Stimulated activated naive CD8-positive, alpha-beta T cell treated with anti-CD3 and anti-CD28 coated beads, Interleukin-15, Interleukin-2, amounts not matched to agents 100 ng/mL and 50 ng/mL, for 24 hours (primary cell): ENCODE measurements around the gene TTC7B.

Experiments
- H3K27ac Mint-ChIP-seq: one replicate; pipeline ENCODE4 v1.8.0; 2021; ENCODE audit warnings: mild to moderate bottlenecking, mixed read lengths
- H3K27me3 Mint-ChIP-seq: one replicate; pipeline ENCODE4 v1.8.0; 2021; ENCODE audit warnings: mixed read lengths
- H3K36me3 Mint-ChIP-seq: one replicate; pipeline ENCODE4 v1.8.0; 2021; ENCODE audit warnings: low read depth, mixed read lengths
- H3K4me1 Mint-ChIP-seq: one replicate; pipeline ENCODE4 v1.8.0; 2021; ENCODE audit warnings: low read depth, mixed read lengths
- H3K4me3 Mint-ChIP-seq: one replicate; pipeline ENCODE4 v1.8.0; 2021; ENCODE audit warnings: mild to moderate bottlenecking, mixed read lengths
- H3K9me3 Mint-ChIP-seq: one replicate; pipeline ENCODE4 v1.8.0; 2021; ENCODE audit warnings: mixed read lengths

TTC7B gene

GRCh38 chr14:90521930-90522483 is 294.2 kb downstream of the TTC7B start:
- Mint-ChIP-seq H3K36me3 (no peaks in the 10 kb centered on the region), H3K27me3 (no peaks in the 10 kb centered on the region), H3K4me3 (no peak overlapping the region), H3K27ac (no peak overlapping the region), H3K9me3 (peaks cover 12% of the 10 kb centered on the region), H3K4me1 (no peaks in the 10 kb centered on the region)

- peaks cover 5% of the 10 kb centered on the region for H3K9me3 Mint-ChIP-seq
- H3K4me3 Mint-ChIP-seq, result no peak overlapping the region
- no peaks in the 10 kb centered on the region for H3K27me3 Mint-ChIP-seq
- H3K36me3 Mint-ChIP-seq, result no peaks in the 10 kb centered on the region
- H3K4me1 Mint-ChIP-seq, result no peaks in the 10 kb centered on the region
- H3K27ac Mint-ChIP-seq, result no peak overlapping the region
These were observed 294.9 kb downstream of the TTC7B start for GRCh38 chr14:90521084-90521929.

GRCh38 chr14:90520326-90520725 is 295.9 kb downstream of the TTC7B start:
- no peaks in the 10 kb centered on the region for H3K4me1 Mint-ChIP-seq
- no peak overlapping the region for H3K4me3 Mint-ChIP-seq
- no peaks in the 10 kb centered on the region for H3K36me3 Mint-ChIP-seq
- no peaks in the 10 kb centered on the region for H3K27me3 Mint-ChIP-seq
- no peaks in the 10 kb centered on the region for H3K9me3 Mint-ChIP-seq
- H3K27ac Mint-ChIP-seq, result no peak overlapping the region

- Mint-ChIP-seq H3K4me3 (no peak overlapping the region), H3K36me3 (no peaks in the 10 kb centered on the region), H3K9me3 (no peaks in the 10 kb centered on the region), H3K27me3 (no peaks in the 10 kb centered on the region), H3K27ac (no peak overlapping the region), H3K4me1 (no peaks in the 10 kb centered on the region)
These were observed 296.8 kb downstream of the TTC7B start for GRCh38 chr14:90519262-90519920.

GRCh38 chr14:90518941-90519256 is 297.3 kb downstream of the TTC7B start:
- no peaks in the 10 kb centered on the region for H3K36me3 Mint-ChIP-seq
- no peak overlapping the region for H3K4me3 Mint-ChIP-seq
- H3K9me3 Mint-ChIP-seq, result no peaks in the 10 kb centered on the region
- no peaks in the 10 kb centered on the region for H3K4me1 Mint-ChIP-seq
- H3K27me3 Mint-ChIP-seq, result no peaks in the 10 kb centered on the region
- no peak overlapping the region for H3K27ac Mint-ChIP-seq

GRCh38 chr14:90518069-90518940 is 297.9 kb downstream of the TTC7B start:
- no peaks in the 10 kb centered on the region for H3K27me3 Mint-ChIP-seq
- no peak overlapping the region for H3K4me3 Mint-ChIP-seq
- H3K36me3 Mint-ChIP-seq, result no peaks in the 10 kb centered on the region
- H3K4me1 Mint-ChIP-seq, result no peaks in the 10 kb centered on the region
- H3K9me3 Mint-ChIP-seq, result no peaks in the 10 kb centered on the region
- no peak overlapping the region for H3K27ac Mint-ChIP-seq

- no peak overlapping the region for H3K4me3 Mint-ChIP-seq
- no peak overlapping the region for H3K27ac Mint-ChIP-seq
- H3K4me1 Mint-ChIP-seq, result no peaks in the 10 kb centered on the region
- H3K9me3 Mint-ChIP-seq, result no peaks in the 10 kb centered on the region
- H3K27me3 Mint-ChIP-seq, result no peaks in the 10 kb centered on the region
- H3K36me3 Mint-ChIP-seq, result no peaks in the 10 kb centered on the region
These were observed 299.0 kb downstream of the TTC7B start for GRCh38 chr14:90517076-90517841.

- Mint-ChIP-seq H3K36me3 (no peaks in the 10 kb centered on the region), H3K27me3 (no peaks in the 10 kb centered on the region), H3K4me3 (no peak overlapping the region), H3K4me1 (no peaks in the 10 kb centered on the region), H3K9me3 (no peaks in the 10 kb centered on the region), H3K27ac (no peak overlapping the region)
These were observed 301.7 kb downstream of the TTC7B start for GRCh38 chr14:90514566-90514965.

- Mint-ChIP-seq H3K36me3 (no peaks in the 10 kb centered on the region), H3K27me3 (peaks cover 5% of the 10 kb centered on the region), H3K9me3 (no peaks in the 10 kb centered on the region), H3K4me1 (peaks cover 2% of the 10 kb centered on the region), H3K27ac (no peak overlapping the region), H3K4me3 (no peak overlapping the region)
These were observed 302.2 kb downstream of the TTC7B start for GRCh38 chr14:90514015-90514398.

- Mint-ChIP-seq H3K4me3 (no peak overlapping the region), H3K27ac (no peak overlapping the region), H3K9me3 (no peaks in the 10 kb centered on the region), H3K27me3 (peaks cover 8% of the 10 kb centered on the region), H3K4me1 (peaks cover 6% of the 10 kb centered on the region), H3K36me3 (no peaks in the 10 kb centered on the region)
These were observed 302.8 kb downstream of the TTC7B start for GRCh38 chr14:90513161-90514014.

- H3K9me3 Mint-ChIP-seq, result no peaks in the 10 kb centered on the region
- peaks cover 10% of the 10 kb centered on the region for H3K27me3 Mint-ChIP-seq
- H3K4me1 Mint-ChIP-seq, result peaks cover 6% of the 10 kb centered on the region
- H3K4me3 Mint-ChIP-seq, result no peak overlapping the region
- no peaks in the 10 kb centered on the region for H3K36me3 Mint-ChIP-seq
- no peak overlapping the region for H3K27ac Mint-ChIP-seq
These were observed 303.8 kb downstream of the TTC7B start for GRCh38 chr14:90512329-90512991.

GRCh38 chr14:90511795-90512328 is 304.4 kb downstream of the TTC7B start:
- H3K27ac Mint-ChIP-seq, result no peak overlapping the region

GRCh38 chr14:90511252-90511651 is 305.0 kb downstream of the TTC7B start:
- H3K27ac Mint-ChIP-seq, result no peak overlapping the region
- H3K9me3 Mint-ChIP-seq, result no peaks in the 10 kb centered on the region
- H3K4me1 Mint-ChIP-seq, result peaks cover 6% of the 10 kb centered on the region
- no peaks in the 10 kb centered on the region for H3K36me3 Mint-ChIP-seq
- H3K27me3 Mint-ChIP-seq, result peaks cover 11% of the 10 kb centered on the region
- no peak overlapping the region for H3K4me3 Mint-ChIP-seq

More at GRCh38 chr14:90511795-90512328, 304.4 kb downstream of the TTC7B start:
- Mint-ChIP-seq H3K36me3 (no peaks in the 10 kb centered on the region), H3K27me3 (peaks cover 11% of the 10 kb centered on the region), H3K4me3 (no peak overlapping the region), H3K4me1 (peaks cover 6% of the 10 kb centered on the region), H3K9me3 (no peaks in the 10 kb centered on the region)
